HG03439 (cell line): Measurements from ENCODE around the gene NLGN3.
"Not testable (repeated sequence)": the region's sequence is repeated elsewhere in the genome, so short reads cannot be mapped to it uniquely, and the experiment has no call there.

ENCODE experiments used
- ATAC-seq: cut with Tn5 transposase; IDR thresholded peaks from one replicate; pipeline ENCODE4 v1.9.1; 2021; ENCODE audit warnings: mild to moderate bottlenecking, moderate library complexity; ENCODE audit not compliant: unreplicated experiment

NLGN3 gene

DNA sequence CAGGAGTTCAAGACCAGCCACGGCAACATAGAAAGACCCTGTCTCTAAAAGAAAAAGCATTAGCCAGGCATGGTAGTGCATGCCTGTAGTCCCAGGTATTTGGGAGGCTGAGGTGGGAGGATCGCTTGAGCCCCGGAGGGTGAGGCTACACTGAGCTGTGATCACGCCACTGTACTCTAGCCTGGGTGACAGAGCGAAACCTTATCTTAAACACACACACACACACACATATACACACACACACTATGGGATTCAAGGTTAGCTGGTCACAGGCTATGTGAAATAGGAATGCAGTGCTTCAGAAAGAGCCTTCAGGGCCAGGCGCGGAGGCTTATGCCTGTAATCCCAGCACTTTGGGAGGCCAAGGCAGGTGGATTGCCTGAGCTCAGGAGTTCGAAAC, 23.5 kb downstream of the NLGN3 start:
- no peak for ATAC-seq

DNA sequence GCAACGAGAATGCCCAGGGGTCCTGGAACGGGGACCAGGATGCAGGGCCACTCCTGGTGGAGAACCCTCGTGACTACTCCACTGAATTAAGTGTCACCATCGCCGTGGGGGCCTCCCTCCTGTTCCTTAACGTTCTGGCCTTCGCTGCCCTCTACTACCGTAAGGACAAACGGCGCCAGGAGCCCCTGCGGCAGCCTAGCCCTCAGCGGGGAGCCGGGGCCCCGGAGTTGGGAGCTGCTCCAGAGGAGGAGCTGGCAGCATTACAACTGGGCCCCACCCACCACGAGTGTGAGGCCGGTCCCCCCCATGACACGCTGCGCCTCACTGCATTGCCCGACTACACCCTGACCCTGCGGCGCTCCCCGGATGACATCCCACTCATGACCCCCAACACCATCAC, 24.9 kb downstream of the NLGN3 start:
- ATAC-seq = no peak

DNA sequence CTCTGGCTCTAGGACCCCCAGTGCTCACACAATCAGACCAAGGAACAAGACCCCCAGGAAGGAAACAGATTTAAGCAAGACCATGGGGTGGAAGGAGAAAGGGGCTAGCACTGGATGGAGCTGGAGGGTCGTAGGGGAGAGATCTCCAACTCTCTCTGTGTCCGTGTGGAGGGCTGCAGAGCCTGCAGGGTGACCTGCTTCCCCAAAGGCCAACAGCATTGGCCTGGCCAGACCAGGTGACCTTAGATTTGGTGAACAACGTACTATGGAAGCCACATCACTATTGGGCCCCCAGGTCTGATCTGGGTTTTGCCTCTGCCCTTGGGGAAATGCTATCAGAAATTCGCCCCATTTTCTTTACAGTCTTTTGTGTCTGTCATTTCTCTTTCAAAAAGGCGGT, 26.0 kb downstream of the NLGN3 start:
- no peak for ATAC-seq

DNA sequence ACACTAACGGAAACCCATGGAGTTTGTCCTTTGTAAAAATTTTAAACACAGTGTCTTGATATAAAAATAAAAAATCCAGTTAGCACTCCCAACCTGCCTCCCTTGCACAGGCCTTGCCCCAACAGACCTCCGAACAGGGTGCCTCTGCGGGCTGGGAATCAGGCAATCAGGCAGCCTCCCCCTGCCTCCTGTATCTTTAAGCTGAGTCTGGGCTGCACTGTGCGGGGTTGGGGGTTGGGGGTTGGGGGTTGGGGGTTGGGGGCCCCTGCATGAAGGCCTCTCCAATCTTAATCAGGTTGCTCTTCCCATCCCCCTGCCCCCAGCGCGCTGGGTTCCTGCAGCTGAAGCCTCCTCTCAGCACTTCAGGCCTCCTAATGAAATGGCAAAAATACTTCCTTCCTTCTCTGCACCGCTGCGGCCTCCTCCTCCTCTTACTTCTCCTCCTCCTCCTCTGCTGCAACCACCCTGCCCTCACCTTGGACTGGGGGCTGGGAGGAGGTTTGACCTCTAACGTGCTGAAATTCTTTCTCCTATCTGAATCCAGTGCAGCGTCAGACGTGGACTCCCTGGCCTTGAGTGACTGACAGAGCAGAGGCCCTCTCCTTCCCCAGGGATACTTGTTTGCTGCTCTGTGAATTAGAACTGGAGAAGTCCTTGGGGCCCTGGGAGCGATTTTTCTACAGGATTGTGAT, 26.6 kb downstream of the NLGN3 start:
- ATAC-seq = no peak

DNA sequence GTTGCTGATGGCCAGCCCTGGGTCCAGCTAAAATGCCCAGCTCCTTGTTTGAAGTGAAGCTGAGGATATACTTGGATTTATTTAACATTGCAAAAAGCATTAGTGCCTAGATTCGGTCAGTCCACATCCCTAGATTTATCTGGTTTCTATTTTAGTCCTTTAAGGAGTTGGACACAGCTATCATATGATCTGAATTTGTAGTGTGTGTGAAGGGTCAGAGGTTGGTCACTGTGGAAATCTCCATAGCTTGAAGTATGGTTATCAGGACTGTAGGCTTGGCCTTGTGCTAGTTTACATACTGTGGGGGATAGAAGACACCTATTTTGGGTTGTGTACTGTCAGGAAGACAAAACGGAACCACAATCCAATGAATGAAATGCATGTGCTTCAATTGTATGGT, 28.8 kb downstream of the NLGN3 start:
- no peak for ATAC-seq

DNA sequence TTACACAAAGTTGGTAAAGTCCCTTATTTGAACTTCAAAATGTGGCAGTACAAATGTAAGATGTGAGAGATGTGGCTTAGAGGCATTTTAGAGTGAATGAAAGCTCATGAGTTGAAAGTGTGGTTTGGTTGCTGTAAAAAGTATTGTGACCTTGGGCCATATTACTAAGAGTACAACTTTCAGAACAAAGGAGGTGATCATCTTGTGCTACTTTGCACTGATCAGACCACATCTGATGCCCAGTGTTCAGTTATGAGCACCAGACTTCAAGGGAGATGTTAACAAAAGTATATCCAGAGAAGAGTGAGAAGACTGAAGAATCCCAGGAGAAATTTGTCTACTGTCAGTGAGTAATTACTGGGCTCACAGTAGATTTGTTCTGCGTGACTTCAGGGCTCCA, 30.2 kb downstream of the NLGN3 start:
- ATAC-seq = no peak

DNA sequence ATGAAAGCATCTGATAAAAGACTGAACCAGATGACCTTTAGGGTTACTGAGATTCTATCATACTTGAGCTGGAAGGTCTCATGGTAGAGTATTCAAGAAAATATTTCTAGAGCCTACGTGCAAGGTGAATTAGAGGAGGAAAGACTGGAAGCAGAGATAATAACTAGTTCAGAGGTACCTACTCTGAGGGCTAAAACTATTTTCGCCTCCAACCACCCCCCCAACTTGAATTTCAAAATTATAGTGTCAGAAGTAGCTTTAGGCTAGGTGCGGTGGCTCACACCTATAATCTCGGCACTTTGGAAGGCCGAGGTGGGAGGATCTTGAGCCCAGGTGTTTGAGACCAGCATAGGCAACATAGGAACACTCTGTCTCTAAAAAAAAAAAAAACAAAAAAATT, 30.9 kb downstream of the NLGN3 start:
- ATAC-seq = no peak

DNA sequence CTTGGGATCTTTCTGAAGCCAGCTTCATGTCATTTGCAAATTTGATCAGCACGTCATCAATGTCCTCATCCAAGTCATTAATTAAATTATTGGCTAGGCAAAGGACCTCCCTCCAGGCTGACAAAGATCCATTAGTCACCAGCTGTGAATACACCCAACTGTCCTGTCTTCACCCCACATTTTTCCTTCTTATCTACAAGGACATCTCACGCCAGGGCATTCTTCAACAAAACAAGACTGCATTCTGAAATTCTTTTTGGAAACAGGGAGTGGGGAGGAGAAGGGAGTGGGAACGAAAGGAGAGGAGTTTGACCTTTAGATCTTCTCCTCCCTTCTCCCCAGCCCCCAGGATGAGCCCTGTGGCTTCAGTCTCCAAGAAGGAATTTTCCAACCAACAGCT, 32.7 kb downstream of the NLGN3 start:
- no peak for ATAC-seq

DNA sequence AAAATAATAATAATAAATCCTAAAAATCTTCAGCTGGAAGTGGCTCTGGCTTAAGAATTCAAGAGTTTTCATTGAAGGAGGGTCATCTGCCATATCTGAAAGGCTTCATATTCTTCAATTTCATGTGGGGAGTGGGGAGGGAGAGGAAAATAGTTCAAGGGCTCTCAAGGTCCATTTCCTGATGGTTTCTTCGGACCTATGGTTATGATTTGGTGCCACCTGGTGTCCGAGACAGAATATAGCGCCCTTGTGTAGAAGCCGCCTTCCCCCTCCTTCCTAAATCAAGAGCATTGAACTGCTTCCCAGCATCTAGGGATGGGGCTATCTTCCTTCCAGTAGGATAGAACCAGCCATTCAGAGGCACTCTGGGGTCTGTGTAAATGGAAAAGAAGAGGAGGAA, 34.3 kb downstream of the NLGN3 start:
- no peak for ATAC-seq

DNA sequence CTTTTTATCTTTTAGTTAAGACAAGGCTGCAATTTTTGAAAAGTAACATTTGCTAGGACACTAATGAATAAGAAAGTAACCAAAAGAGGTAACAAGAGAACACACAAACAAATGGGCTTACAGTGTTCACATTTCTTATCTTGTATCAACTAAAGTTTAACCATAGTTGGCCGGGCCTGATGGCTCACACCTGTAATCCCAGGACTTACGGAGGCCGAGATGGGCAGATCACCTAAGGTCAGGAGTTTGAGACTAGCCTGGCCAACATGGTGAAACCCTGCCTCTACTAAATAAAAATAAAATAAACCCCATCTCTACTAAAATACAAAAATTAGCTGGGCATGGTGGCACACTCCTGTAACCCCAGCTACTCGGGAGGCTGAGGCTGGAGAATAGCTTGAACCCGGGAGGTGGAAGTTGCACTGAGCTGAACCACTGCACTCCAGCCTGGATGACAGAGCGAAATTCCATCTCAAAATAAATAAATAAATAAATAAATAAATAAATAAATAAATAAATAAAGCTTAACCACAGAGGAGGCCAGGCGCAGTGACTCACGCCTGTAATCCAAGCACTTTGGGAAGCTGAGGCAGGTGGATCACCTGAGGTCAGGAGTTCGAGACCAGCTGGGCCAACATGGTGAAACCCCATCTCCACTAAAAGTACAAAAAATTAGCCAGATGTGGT, 36.1 kb downstream of the NLGN3 start:
- not testable (repeated sequence) for ATAC-seq

DNA sequence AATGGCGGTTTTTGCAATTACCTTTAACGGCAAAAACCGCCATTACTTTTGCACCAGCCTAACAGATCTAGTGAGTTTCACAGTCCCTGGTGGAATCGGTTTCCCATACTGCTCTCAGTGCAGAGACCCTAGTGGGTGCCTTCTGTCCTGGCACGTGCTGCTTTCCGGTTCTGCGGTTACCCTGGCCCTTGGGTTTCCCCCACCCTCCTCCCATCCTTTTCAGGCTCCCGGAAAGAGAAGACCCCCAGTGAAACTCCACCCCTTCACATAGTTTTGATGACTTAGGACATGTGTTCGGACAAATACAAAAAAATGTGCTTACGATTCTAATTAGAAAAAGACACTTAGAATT, 36.9 kb downstream of the NLGN3 start:
- ATAC-seq = peak; percentile 44

DNA sequence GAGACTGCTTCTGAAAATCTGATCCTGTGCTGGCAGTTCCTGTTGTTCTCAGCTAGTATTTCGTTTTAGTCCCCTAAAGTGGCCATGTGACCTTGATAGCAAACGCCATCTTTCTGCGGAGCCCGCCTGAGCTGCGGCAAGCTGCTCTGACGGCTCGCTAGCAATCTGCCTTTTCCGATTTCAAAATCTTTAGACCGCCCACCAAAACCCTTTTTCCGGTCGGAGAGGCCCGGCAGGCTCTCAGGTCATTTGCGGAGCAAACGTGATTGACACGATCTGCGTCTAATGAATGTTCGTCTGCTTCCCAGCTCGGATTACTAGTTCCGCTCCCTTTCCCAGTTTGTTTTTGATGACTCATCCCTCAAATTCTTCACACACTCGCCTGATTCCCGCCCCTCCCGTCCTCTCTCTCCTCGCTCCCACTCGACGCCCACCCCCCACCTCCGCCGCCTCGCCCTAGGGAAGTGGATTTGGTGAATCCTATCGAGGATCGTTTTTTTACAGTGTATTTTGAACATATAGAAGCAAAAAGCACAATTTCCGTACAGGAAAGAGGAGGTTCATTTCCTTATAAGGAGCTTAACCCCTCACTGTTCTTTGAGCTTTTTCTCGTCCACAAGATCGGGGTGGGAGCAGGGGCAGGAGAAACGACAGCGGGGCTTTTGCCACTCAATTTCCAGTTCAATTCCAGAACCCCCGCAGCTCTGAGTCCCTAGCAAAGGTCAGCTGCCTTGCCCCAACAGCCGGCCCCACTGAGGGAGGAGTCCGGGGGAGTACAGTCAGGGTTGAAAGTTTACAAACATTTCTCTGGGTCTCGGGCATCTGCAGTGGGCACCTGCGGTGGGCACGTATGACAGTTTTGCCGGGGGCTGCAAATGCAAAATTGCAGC, 37.5 kb downstream of the NLGN3 start:
- peak; percentile 83 for ATAC-seq

DNA sequence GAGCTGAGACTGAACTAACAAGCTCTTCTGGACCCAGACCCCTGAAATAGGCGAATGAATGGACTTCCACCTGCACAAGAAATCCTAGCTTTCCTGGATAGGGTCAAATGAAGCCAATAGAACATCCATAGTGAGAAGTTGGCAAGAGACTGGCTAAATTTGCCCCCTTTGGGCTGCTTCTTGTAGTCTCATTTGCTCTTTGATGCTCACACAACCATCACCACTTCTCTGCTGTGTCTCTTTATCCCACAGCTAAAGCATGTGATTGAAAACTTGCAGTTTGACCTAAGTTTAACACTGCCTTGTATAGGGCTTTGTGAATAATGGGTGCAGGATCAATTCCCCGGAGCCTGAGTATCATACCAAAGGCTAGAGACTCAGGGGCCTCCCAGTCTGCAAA, 38.2 kb downstream of the NLGN3 start:
- no peak for ATAC-seq

DNA sequence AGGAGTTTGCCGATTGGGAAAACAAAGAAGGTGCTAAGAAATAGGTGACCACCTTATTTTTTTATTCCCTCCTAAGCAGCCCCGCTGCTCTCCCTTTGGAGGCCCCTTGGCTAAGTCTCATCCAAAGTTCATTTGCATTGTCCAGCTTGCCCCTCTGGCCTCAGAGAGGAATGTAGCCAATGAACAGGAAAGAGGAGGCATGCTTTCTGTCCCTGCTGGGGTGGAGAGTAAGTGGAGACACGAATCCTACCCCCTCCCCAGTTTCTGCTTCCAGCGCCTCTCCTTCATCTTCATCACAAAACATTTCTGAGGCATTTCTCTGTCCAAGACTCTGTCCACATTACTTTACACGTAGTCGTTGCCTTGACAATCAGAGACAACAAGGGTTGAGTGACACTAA, 38.7 kb downstream of the NLGN3 start:
- ATAC-seq = no peak

DNA sequence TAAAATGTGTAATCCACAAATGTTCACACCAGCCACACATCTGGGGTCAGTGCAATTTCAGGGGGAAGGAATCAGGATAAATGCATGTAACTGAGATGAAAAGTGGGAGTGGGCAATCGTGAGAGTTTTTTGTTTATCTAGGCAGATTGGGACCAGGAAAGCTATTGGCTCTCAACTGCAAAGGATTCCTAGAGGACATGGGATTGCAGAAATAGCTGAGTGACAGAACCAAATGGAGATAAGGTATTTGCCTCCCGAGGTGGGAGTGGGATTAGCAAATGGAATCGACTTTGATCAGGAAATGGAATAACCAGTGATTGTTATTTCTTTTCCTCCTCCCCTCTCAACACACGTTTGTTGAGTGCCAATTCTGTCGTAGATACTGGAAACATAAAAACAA, 39.5 kb downstream of the NLGN3 start:
- ATAC-seq = no peak

DNA sequence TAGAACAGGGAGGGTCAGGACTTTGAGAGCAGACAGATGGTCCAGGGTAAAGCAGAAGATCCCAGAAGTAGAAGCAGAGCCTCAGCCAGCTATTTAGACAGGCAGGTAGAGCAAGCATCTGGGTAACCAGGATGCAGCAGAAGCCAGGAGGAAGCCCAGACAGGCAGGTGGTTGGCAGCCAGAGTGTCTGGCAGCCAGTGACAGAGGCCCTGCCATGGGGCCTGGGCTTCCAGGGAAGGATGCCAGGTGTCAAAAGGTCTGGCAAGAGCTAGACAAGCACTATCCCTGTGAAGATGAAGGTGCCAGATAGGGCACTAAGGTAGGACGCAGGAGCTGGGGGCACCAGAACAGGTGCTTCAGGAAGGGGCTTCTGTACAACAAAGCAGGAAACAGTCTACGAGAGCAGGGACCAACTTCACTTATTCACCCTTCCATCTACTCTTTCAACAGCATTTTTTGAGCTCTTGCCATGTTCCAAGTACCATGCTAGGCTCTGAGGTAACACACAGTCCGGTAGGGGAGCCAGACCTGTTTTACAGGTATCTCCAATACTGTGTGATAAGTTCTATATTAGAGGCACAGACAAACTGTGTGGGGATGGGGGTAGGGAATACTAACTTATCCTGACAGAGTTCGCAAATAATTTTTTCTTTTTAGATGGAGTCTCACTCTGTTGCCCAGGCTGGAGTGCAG, 40.3 kb downstream of the NLGN3 start:
- ATAC-seq = no peak

DNA sequence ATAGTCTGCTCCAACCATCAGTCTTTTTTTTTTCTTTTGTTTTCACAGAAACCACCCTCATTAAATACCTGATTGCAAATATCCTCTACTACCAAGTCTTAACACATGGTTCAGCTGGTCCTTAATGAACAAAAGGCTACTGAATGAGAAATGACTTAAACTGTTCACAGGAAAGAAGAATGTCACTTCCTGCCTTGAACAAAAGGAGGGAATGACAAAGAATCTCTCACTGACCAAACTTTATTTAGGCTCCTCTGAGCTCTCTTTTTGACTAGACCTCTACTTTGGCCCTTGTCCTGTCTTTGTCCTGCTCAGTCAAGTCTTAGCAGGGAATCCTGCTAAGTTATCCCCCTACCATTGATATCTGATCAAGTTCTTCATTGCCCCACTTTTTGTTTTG, 46.6 kb downstream of the NLGN3 start:
- ATAC-seq = no peak

DNA sequence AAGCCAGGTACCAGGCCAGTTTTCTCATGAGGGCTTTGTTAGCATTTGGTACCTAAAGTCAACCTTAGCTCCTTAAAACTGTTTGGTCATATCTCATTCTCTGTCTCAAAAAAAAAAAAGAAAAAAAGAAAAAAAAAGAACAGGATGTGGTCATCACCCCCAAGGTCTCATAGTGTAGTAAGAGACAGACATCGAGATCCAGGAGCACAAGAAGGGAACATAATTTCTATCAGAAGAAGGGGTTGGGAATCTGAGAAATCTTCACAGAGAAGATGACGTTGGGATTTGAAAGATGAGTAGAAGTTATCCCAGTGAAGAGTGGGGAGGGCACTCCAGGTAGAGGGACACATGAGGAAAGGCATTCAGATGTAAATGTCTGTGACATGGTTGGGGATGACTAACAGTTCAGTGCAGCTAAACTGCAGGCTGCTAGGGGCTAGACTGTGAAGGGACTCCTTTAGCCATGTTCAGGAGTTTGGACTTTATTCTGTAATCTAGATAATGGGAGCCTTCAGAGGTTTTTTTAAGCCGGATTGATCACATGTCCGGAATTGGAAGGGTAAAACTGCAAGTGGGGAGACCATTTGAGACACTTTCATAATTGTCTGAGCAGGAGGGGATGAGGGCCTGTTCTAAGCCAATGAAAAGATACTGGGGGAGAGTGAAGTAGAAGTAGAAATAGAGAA, 51.5 kb downstream of the NLGN3 start:
- ATAC-seq = peak; percentile 63

DNA sequence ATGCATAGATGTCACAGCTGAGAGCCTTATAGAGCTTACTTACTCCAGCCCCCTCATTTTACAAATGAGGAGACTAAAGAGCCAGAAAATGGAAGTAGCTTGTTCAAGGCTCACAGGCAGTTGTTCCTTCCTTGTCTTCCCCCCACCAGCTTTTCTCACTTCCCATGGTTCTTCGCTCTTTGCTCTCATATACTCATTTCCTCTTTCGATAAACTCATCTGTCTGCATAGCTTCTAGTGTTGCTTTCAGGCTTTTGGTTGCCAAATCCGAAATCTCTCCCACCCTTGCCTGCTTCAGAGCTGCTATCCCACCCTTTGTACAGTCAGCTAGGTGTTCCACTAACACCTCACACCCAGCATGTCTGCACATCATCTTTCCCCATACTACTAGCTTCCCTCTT, 53.4 kb downstream of the NLGN3 start:
- no peak for ATAC-seq

DNA sequence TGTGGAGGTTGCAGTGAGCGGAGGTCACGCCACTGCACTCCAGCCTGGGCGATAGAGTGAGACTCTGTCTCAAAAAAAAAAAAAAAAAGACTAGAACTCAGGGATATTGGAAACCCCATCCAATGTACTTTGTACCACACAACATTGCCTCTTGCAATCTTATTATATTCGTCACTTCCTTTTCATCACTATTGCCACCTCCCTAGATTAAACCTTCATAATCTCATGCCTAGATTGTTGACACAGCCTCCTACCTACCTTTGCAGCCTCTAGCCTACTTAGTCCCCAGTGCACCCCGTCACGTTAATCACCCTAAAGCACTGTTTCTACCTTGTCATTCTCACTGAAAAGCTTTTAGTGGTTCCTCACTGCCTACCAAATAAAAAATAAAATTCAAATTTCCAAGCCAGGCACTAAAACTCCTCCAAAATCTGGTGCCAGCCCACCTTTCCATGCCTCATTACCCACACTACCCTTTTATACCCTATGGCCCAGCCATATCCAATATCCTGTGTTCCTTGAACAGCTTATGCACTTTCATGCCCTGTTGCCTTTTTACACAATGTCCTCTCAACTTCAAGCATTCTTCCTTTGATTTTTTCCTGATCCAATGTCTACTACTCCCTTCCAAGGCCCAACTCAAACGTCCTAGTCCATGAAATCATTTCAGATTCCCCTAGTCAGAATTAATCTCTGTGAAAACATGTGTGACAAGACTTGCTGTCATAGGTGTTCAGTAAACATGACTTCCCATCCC, 54.8 kb downstream of the NLGN3 start:
- ATAC-seq = no peak
